Activated naive CD8-positive, alpha-beta T cell treated with anti-CD3 and anti-CD28 coated beads, Interleukin-2, amount 50 U/mL, for 24 hours (primary cell): Measurements from ENCODE around the gene ZNF107.
"Not testable (repeated sequence)": the region's sequence is repeated elsewhere in the genome, so short reads cannot be mapped to it uniquely, and the experiment has no call there.

Experiments used
- ATAC-seq: fragments of 150-1000 bp; cut with Tn5 transposase; one replicate; pipeline ENCODE4 v1.10.0; 2021
- DNase-seq: peaks from one replicate; pipeline ENCODE4 v3.0.0; 2021
- H3K27ac Mint-ChIP-seq: one replicate; pipeline ENCODE4 v1.8.0; 2021; ENCODE audit warnings: mild to moderate bottlenecking, mixed read lengths
- H3K27me3 Mint-ChIP-seq: one replicate; pipeline ENCODE4 v1.8.0; 2021; ENCODE audit warnings: mixed read lengths
- H3K36me3 Mint-ChIP-seq: one replicate; pipeline ENCODE4 v1.8.0; 2021; ENCODE audit warnings: low read depth, mixed read lengths
- H3K4me1 Mint-ChIP-seq: one replicate; pipeline ENCODE4 v1.8.0; 2021; ENCODE audit warnings: mixed read lengths
- H3K4me3 Mint-ChIP-seq: one replicate; pipeline ENCODE4 v1.8.0; 2021; ENCODE audit warnings: mild to moderate bottlenecking, moderate library complexity, mixed read lengths
- H3K9me3 Mint-ChIP-seq: one replicate; pipeline ENCODE4 v1.8.0; 2021; ENCODE audit warnings: mixed read lengths

Gene ZNF107

GRCh38 chr7:64637521-64638445, 28.1 kb upstream of the ZNF107 start:
- no peak overlapping the region for H3K4me3 Mint-ChIP-seq
- H3K9me3 Mint-ChIP-seq = no peaks in the 10 kb centered on the region
- H3K36me3 Mint-ChIP-seq = no peaks in the 10 kb centered on the region
- no peaks in the 10 kb centered on the region for H3K4me1 Mint-ChIP-seq
- no peaks in the 10 kb centered on the region for H3K27me3 Mint-ChIP-seq
- DNase-seq (no peak), ATAC-seq (no peak)
- no peak overlapping the region for H3K27ac Mint-ChIP-seq

DNA sequence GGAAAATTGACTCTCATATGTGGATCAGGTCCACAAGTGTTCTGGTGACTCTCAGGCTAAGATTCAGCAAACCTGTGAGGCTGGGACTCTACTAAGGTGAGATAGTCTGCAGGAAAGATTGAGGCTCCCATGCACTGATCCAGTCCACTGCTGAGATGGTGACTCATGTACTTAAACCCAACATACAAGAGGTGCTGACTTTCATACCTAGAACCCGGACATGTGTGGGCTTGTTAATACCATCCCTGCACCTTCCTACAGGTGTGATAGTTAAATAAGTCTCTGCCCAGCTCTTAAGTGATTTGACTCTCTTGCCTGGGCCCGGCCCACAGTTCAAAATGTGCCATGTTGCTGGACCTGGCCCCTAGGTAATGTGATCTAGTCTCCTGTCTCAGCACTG, 27.1 kb upstream of the ZNF107 start:
- Mint-ChIP-seq H3K27me3 (no peaks in the 10 kb centered on the region), H3K4me3 (no peak overlapping the region), H3K36me3 (no peaks in the 10 kb centered on the region), H3K9me3 (no peaks in the 10 kb centered on the region), H3K27ac (no peak overlapping the region), H3K4me1 (no peaks in the 10 kb centered on the region)
- DNase-seq (no peak), ATAC-seq (no peak)

DNA sequence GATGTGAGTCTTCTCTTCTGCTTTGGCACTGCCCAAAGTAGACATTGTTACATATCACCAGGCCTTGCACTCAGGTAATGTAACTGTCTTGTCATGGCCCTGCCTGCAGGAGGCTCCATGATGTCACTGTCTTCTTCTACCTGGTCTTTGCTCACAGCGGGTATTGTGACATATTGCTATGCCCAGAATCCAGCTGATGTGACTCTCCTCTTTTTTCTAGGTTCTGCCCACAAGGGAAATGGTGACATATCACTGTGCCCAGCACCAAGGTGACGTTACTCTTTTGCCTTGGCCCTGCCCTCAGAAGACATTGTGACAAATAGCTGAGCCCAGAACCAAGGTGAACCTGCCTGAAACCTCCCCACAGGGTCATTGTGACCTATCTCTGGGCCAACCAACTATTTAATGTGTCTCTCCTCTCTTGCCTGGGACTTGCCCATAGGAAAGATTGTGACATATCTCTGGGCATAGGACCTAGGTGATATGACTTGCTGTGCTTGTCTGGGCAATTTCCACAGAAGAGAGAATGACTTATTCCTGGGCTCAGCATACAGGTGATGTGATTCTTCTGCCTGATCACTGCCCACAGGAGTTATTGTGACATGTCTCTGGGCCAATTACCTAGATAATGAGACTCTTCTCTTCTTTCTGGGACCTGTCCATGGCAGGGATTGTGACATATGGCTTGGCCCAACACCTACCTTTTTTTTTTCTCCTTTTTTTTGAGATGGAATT, 26.5 kb upstream of the ZNF107 start:
- ATAC-seq (peak; percentile 25), DNase-seq (no peak)
- H3K36me3 Mint-ChIP-seq = no peaks in the 10 kb centered on the region
- no peaks in the 10 kb centered on the region for H3K9me3 Mint-ChIP-seq
- no peaks in the 10 kb centered on the region for H3K4me1 Mint-ChIP-seq
- no peak overlapping the region for H3K27ac Mint-ChIP-seq
- no peak overlapping the region for H3K4me3 Mint-ChIP-seq
- no peaks in the 10 kb centered on the region for H3K27me3 Mint-ChIP-seq

GRCh38 chr7:64640504-64640903, 25.4 kb upstream of the ZNF107 start:
- ATAC-seq (no peak), DNase-seq (no peak)
- Mint-ChIP-seq H3K36me3 (no peaks in the 10 kb centered on the region), H3K4me1 (no peaks in the 10 kb centered on the region), H3K27ac (no peak overlapping the region), H3K27me3 (no peaks in the 10 kb centered on the region), H3K4me3 (no peak overlapping the region), H3K9me3 (no peaks in the 10 kb centered on the region)

DNA sequence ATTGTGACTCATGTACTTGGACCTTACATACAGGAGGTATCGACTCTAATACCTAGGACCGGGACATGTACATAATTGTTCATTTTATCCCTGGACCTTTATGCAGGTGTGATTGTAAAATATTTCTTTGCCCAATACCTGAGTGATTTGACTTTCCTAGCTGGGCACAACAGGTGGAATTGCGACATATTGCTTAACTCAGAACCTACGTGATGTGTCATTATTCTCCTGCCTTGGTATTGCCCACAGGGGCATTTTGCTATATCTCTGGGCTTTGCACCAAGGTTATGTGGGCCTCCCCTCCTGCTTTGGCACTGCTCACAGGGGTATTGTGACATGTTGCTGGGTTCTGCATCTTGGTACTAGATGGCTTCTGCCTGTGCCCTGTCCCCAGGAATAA, 23.9 kb upstream of the ZNF107 start:
- Mint-ChIP-seq H3K9me3 (no peaks in the 10 kb centered on the region), H3K36me3 (no peaks in the 10 kb centered on the region), H3K27ac (no peak overlapping the region), H3K27me3 (no peaks in the 10 kb centered on the region), H3K4me3 (no peak overlapping the region), H3K4me1 (no peaks in the 10 kb centered on the region)
- ATAC-seq = no peak
- DNase-seq = no peak

GRCh38 chr7:64642875-64643274, 23.1 kb upstream of the ZNF107 start:
- DNase-seq (no peak), ATAC-seq (no peak)
- no peaks in the 10 kb centered on the region for H3K27me3 Mint-ChIP-seq
- H3K4me1 Mint-ChIP-seq = no peaks in the 10 kb centered on the region
- H3K9me3 Mint-ChIP-seq = no peaks in the 10 kb centered on the region
- no peak overlapping the region for H3K4me3 Mint-ChIP-seq
- H3K36me3 Mint-ChIP-seq = no peaks in the 10 kb centered on the region
- H3K27ac Mint-ChIP-seq = no peak overlapping the region

DNA sequence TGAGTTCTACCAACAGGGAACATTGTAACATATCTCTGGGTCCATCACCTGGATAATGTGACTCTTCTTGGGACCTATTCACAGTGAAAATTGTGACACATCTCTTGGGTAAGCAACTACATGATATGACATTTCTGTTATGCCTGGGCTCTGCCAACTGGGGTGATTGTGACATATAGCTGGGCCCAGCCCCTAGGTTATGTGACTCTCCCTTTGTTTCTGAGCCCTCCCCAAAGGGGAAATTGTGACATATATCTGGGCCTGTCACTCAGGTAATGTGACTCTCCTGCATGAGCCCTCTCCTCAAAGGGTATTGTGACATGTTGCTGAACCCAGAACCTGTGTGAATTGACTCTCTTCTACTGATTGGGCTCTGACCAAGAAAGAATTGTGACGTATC, 22.4 kb upstream of the ZNF107 start:
- no peaks in the 10 kb centered on the region for H3K36me3 Mint-ChIP-seq
- H3K4me3 Mint-ChIP-seq = no peak overlapping the region
- H3K27ac Mint-ChIP-seq = no peak overlapping the region
- peak; percentile 24 for ATAC-seq
- H3K27me3 Mint-ChIP-seq = no peaks in the 10 kb centered on the region
- no peaks in the 10 kb centered on the region for H3K9me3 Mint-ChIP-seq
- DNase-seq = no peak
- no peaks in the 10 kb centered on the region for H3K4me1 Mint-ChIP-seq

DNA sequence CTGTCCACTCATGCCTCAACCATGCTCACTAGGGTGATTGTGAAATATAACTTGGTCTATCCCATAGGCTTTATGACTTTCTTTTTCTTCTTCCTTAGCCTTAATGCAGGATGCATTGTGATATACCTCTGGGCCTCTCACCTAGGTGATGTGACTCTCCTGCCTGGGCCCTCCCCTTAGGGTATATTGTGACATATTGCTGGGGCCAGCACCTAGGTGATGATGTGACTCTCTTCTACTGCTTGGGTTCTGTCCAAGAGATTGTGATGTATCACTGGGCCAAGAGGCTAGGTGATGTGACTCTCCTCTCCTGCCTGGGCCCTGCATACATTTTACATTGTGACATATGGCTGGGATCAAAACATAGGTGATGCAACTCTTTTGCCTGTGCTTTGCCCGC, 14.7 kb upstream of the ZNF107 start:
- H3K27me3 Mint-ChIP-seq = no peaks in the 10 kb centered on the region
- H3K4me3 Mint-ChIP-seq = no peak overlapping the region
- H3K27ac Mint-ChIP-seq = no peak overlapping the region
- DNase-seq (no peak), ATAC-seq (no peak)
- H3K36me3 Mint-ChIP-seq = peaks cover 3% of the 10 kb centered on the region
- peaks cover 11% of the 10 kb centered on the region for H3K9me3 Mint-ChIP-seq
- no peaks in the 10 kb centered on the region for H3K4me1 Mint-ChIP-seq

DNA sequence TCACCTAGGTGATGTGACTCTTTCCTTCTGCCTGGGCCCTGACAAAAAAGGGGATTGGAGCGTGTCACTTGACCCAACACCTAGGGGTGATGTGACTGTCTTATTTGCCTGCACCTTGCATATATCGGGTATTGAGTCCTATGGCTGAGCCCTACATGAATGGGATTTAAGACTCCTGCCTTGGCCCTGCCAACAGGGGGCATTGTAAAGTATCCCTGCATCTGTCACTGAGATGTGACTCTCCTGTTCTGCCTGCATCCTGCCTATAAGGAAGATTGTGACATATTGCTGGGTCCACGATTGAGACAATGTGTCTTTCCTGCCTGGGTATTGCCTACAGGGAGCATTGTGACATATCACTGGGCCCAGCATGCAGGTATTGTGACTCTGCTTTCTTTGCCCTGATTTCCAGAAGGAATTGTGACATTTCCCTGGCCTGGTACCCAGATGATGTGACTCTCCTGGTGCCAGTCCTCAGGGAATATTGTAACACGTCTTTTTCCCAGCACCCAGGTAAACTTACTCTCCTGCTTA, 14.2 kb upstream of the ZNF107 start:
- H3K36me3 Mint-ChIP-seq = peaks cover 3% of the 10 kb centered on the region
- no peaks in the 10 kb centered on the region for H3K4me1 Mint-ChIP-seq
- ATAC-seq = no peak
- no peak overlapping the region for H3K27ac Mint-ChIP-seq
- H3K4me3 Mint-ChIP-seq = no peak overlapping the region
- no peaks in the 10 kb centered on the region for H3K27me3 Mint-ChIP-seq
- no peak for DNase-seq
- H3K9me3 Mint-ChIP-seq = peaks cover 11% of the 10 kb centered on the region

DNA sequence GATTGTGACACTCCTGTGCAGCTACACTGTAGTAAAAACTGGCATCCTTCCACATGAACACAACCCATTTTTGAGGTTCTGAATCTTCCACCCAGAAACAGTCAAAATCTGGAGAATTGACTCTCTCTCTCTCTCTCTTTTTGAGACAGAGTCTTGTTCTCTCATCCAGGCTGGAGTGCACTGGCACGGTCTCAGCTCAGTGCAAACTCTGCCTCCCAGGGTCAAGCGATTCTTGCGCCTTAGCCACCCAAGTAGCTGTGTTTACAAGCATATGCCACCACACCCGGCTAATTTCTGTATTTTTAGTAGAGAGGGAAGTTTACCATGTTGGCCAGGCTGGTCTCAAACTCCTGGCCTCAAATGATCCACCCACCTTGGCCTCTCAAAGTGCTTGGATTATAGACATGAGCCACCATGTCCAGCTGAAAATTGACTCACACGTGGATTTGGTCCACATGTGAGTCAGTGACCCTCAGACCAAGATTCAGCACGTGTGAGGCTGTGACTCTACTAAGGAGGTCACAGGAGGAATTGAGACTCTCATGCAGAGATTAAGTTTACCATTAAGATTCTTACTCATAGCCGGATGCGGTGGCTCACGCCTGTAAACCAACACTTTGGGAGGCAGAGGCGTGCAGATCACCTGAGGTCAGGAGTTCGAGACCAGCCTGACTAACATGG, 12.1 kb upstream of the ZNF107 start:
- Mint-ChIP-seq H3K4me1 (no peaks in the 10 kb centered on the region), H3K4me3 (no peak overlapping the region), H3K27ac (no peak overlapping the region), H3K27me3 (no peaks in the 10 kb centered on the region), H3K36me3 (peaks cover 3% of the 10 kb centered on the region), H3K9me3 (peaks cover 11% of the 10 kb centered on the region)
- ATAC-seq (no peak), DNase-seq (no peak)

- no peaks in the 10 kb centered on the region for H3K4me1 Mint-ChIP-seq
- DNase-seq (no peak), ATAC-seq (no peak)
- H3K27ac Mint-ChIP-seq = no peak overlapping the region
- H3K9me3 Mint-ChIP-seq = peaks cover 6% of the 10 kb centered on the region
- H3K36me3 Mint-ChIP-seq = peaks cover under 1% of the 10 kb centered on the region
- H3K4me3 Mint-ChIP-seq = no peak overlapping the region
- H3K27me3 Mint-ChIP-seq = no peaks in the 10 kb centered on the region
Measured at GRCh38 chr7:64654796-64655548, 11.0 kb upstream of the ZNF107 start.

- Mint-ChIP-seq H3K27me3 (no peaks in the 10 kb centered on the region), H3K27ac (no peak overlapping the region), H3K36me3 (peaks cover 1% of the 10 kb centered on the region), H3K4me3 (no peak overlapping the region), H3K4me1 (no peaks in the 10 kb centered on the region), H3K9me3 (peaks cover 3% of the 10 kb centered on the region)
- ATAC-seq (no peak), DNase-seq (no peak)
Measured at GRCh38 chr7:64655811-64656210, 10.1 kb upstream of the ZNF107 start.

- Mint-ChIP-seq H3K27ac (no peak overlapping the region), H3K4me3 (no peak overlapping the region), H3K4me1 (no peaks in the 10 kb centered on the region), H3K36me3 (peaks cover 8% of the 10 kb centered on the region), H3K27me3 (no peaks in the 10 kb centered on the region), H3K9me3 (peaks cover 6% of the 10 kb centered on the region)
- ATAC-seq = no peak
- no peak for DNase-seq
Measured at GRCh38 chr7:64656489-64656888, 9.4 kb upstream of the ZNF107 start.

DNA sequence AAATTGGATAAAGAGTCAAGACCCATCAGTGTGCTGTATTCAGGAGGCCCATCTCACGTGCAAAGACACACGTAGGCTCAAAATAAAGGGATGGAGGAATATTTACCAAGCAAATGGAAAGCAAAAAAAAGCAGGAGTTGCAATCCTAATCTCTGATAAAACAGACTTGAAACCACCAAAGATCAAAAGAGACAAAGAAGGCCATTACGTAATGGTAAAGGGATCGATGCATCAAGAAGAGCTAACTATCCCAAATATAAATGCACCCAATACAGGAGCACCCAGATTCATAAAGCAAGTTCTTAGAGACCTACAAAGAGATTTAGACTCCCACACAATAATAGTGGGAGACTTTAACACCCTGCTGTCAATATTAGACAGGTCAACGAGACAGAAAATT, 3.8 kb upstream of the ZNF107 start:
- not testable (repeated sequence) for ATAC-seq, H3K4me3 Mint-ChIP-seq
- peaks cover 23% of the 10 kb centered on the region for H3K36me3 Mint-ChIP-seq

More for the DNA sequence above, 3.8 kb upstream of the ZNF107 start:
- H3K4me1 Mint-ChIP-seq = peaks cover 20% of the 10 kb centered on the region
- not testable (repeated sequence) for DNase-seq, H3K27ac Mint-ChIP-seq, H3K27me3 Mint-ChIP-seq
- H3K9me3 Mint-ChIP-seq = peaks cover 19% of the 10 kb centered on the region
